CD4-positive, alpha-beta T cell treated with Interleukin-6 for 4 hours (primary cell): ENCODE results near the gene DDAH1.

ENCODE experiments used
- DNase-seq: peaks from one replicate; pipeline ENCODE4 v3.0.0-alpha.2; 2020; ENCODE audit warnings: mixed read lengths

DDAH1 gene

DNA sequence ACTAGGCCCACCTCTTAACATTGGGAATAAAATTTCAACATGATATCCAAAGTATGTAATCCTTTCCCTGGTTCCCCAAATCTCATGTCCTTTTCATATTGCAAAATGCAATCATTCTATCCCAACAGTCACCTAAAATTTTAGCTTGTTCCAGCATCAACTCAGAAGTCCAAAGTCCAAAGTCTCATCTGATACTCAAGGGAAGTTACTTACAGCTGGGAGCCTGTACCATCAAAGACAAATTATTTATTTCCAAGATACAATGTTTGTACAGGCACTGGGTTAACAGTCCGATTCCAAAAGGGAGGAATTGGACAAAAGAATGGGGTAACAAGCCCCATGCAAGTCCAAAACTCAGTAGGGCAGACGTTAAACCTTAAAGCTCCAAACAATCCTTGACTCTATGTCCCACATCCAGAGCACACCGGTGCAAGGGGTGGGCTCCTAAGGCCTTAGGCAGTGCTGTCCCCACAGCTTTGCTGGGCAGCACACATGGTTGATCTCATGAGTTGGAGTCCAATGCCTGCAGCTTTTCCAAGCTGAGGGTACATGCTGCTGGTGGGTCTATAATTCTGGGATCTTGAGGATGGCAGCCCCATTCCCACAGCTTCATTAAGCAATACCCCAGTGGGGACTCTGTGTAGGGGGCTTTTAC is 78.8 kb downstream of the DDAH1 start:
- no peak for DNase-seq

DNA sequence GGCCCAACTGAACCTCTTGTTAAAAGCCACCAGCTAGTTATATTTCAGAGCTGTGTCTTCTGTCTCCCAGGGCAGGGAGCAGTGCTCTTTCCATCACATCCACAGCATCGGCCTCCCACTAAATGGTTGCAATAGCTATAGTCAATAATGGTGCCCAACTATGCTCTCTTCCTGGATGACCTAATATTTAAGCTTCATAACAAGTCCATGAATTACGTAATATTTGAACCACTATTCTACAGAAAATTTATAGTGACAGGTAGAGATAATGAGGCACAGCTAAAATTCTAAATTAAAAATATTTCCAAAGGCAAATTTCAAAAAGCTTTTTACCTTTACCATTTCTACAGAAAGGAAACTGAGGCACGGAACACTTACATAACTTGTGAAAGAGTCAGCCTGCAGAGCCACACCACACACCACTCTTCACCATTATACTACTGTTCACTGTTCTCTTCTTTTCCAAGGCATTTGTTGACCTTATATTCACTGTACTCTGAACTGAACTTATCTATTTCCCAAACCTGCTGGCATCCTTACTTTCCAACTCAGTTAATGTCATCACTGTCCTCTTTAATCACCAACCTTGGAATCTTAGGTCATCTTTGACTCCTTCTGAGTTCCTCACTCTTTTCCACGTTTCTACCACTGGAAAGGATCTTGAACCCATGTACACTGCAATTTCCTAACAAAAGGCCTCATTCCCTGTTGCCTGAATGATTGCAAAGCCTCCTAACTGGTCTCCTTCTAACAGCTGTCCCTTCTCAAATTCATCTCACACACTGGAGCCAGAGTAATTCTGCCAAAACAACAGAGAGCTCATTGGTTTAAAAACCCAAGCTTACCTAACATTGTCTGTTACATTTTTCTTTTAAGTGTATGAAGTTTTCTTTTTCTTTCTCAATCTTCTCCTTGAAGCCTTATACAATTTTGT is 85.5 kb downstream of the DDAH1 start:
- DNase-seq: no peak

DNA sequence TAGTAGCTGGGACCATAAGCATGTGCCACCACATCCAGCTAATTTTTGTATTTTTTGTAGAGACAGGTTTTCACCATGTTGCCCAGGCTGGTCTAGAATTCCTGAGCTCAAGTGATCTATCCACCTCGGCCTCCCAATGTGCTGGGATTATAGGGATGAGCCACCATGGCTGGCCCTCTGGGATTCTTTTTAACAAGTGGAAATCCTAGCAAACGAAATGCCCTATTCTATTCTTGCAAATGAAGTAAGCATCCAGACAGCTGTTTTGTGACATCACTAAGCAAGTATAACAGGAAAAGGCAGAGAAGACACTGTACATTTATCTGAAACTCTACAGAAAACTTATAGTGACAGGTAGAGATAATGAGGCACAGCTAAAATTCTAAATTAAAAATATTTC is 86.4 kb downstream of the DDAH1 start:
- DNase-seq: no peak

DNA sequence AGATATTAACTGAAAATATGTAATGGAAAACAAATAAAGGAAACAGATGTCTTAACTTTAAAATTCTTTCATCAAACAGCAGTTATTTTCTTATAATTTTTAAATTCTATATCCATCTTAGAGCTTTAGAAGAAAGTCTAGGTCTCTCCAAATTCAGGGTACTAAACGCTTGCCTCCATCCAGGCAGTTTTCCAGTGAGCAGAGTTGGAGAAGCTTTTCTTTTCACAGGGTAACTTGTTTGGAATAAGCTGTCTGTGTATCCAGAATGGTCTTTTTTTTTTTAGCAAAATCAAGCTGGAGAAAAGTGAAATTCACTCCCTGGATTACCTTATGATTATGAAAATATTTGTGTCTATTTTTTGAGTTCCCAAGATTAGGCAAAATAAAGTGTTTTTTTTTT is 88.6 kb downstream of the DDAH1 start:
- DNase-seq: no peak

DNA sequence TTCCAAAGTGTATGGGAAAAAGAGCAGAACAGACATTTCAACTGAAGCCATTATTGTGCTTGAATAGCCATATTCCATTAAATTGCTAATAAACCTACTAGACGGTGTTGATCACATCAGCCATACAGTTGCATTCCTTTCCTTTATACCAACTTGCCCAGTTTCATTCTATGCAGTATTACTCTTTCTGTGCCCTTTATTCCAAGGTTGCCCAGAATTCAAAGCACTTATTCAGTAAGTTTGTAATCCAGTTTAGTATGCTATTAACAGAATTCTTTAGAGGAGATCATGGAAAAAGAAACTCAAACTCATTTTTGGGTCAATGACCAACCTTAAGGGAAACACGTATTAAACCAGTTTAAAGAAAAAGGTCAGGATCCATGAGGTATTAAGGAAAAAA is 89.5 kb downstream of the DDAH1 start:
- DNase-seq: no peak

DNA sequence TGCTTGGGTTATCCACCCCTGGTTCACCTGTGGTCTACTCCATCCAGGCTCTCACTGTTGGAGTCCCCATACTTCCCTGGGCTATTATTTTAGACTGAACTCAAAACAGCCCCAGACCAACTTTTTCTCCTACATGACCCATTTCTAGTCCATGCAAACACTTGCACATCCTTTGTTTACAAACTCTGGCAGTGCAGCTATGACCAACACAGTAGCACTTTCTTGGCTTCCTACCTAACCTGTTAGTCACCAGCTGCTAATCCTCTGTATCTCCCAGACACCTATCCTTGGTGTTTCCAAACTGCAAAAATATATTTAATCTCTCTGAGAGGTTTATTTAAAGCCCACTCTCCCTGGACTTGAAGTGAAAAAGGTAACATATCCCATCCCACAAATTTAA is 90.8 kb downstream of the DDAH1 start:
- DNase-seq: no peak

DNA sequence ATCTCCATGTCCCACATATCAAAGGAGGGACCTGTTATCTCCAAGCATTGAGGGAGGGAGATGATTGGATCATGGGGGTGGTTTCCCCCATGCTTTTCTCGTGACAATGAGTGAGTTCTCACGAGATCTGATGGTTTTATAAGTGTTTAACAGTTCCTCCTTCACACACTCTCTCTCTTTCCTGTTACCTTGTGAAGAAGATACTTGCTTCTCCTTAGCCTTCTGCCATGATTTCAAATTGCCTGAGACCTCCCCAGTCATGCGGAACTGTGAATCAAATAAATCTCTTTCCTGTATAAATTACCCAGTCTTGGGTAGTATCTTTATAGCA is 91.6 kb downstream of the DDAH1 start:
- no peak for DNase-seq

DNA sequence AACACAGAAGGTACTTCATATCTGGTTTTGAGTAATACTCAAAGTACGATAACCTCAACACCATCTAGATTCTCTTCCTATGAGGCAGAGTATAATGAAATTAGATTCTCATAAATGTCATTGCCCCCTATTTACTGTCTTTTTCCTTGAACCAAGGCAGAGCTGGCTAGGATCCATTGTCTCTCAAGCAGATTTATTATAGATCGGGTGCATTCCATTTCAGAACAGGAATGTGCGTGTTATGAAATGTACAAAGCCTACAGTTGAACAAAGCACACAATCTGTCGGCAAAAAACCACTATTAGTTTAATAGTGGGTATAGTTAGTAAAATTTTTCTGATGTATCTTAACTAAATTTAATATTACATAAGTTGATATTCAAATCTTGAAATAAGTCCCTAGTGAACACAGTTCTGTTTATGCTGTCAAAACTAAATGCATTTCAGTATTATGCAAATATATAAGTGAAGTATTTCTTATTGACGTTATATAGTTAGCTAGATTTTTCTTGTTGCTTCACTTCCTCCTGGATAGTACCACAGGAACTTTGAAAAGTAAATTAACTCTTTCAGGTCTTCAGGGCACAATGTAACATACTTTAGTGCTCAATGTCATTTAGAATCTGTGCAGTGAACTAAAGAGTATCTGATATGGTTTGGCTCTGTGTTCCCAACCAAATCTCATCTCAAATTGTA is 92.1 kb downstream of the DDAH1 start:
- DNase-seq: no peak

DNA sequence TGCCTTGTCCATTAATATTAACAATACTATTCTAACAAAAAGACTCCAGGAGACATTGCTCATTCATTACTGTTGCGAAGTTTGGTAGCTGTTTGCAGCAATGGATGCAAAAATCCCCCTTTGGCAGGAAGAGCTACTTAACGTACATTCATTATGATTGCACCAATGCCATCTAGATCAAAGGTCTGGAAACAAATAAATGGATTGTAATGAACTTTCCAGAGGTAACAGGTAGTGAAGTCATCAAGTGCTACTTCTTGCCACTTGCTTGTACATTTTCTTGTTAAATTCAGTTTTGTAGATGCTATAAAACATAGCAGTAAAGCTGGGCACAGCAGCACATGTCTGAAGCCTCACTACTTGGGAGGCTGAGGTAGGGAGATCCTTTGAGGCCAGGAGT is 93.9 kb downstream of the DDAH1 start:
- DNase-seq: no peak

DNA sequence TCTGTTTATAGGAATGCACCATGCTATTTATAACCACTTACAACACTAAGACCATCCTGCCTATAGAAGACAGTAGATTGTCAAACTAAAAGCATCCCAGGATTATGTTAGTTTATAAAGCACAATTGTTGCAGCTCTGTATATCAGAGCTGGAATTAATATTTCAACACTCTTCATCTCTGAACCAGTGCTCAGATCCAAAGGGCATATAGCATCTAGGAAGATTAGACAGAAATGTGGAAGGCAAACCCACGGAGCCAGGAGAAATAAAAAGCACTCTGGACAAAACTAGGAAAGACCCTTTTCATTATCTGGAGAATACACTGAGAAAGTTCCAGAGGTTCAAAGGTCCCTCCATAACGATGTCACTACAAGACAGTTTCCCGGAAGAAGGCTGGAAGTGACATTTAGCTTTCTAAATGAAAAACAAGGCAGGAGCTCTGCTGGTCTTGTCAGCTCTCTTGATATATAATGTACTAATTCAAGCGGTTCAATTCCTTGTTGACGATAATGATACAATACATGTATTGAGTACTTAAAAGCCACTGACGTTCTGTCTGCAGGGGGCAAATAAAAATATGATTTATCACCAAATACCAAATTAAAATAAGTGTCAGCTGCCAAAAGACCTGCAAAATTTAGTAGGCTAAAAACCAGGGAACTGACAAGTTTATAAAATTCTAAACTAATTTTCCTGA is 96.7 kb downstream of the DDAH1 start:
- DNase-seq: no peak

DNA sequence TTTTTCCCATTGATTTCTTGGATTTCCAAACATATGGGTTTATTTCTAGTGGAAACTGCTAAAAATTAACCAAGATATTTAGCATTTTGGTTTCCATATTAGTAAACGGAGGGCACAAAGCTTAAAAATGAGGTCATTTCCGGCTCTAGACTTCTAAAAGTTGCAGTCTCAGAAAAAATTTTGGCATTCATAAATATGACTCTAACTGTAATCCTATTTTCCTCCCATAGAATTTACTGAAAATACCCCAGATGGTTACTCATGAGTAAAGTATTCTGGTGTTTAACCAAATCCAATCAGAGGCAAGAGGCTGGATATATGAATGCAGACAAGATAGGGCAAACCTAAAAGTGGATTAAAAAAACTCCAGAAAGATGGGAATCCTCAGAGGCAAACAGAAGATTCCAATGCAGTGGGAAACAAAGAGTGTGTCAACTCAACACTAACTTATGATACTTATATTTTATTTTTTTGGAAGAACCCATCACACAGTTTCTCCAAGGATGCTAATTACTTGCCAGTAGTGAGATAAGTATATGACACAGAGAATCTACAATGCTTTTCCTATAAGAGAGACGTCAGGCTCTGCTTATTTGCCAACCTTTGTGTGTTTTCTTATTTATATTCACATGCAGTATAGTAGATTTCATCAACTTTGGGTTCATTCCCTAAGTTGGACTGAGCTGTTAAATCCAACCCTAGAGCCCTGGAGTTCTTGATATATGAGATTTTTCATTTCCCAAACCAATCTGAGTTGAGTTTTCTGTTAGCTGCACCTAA is 98.4 kb downstream of the DDAH1 start:
- no peak for DNase-seq

DNA sequence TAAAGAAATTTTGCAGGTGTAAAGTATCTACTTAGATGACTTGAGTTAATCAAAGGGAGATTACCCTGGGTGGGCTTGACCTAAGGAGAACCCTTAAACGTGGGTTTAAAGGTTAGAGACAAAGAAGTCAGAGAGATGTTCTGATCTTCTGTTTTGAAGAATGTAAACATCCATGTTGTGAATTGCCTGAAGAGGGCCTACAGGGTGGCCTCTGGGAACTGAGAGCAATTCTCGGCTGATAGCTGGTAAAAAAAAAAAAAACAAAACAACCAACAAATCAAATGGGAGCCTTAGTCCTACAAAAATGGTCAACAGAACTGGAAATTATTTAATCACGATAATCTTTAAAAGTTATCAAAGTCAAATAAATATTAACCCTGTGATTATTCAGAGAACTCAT is 99.1 kb downstream of the DDAH1 start:
- DNase-seq: no peak

DNA sequence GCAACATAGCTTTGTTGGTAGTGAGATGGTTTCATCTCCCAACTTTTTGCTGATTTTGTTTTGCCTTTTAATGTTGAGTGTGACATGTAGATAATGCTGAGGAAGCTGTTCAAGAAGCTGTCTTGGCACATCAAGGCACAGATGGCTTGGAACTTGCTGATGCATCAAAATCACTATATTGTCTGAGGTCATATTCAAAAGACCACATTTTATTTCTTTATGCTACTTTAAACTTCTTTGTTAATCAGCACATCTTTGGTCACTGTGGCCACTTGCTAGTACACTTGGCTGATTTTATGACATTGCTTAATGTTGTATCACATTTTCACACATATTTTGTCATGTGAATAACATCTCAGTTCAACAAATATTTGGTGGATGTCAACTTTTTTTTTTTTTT is 101.4 kb downstream of the DDAH1 start:
- no peak for DNase-seq

DNA sequence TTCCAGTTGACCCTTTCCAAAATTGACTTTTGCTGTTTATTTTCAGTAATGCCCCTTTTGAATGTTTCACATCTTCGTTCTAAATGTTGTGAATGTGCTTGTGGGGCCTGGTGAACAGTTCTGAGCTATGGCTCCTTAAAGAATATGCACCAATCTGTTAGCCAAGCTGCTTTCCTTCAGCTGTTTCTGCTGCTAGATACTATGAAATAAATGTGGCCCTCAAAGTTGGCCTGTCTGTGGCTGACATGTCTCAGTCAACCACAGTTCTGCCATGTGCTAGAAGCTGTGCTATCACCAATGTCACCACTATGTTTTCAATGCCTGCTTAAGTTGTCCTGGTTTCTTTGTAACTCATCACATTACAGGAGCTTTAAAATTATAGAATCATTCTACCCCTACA is 101.9 kb downstream of the DDAH1 start:
- DNase-seq: no peak

DNA sequence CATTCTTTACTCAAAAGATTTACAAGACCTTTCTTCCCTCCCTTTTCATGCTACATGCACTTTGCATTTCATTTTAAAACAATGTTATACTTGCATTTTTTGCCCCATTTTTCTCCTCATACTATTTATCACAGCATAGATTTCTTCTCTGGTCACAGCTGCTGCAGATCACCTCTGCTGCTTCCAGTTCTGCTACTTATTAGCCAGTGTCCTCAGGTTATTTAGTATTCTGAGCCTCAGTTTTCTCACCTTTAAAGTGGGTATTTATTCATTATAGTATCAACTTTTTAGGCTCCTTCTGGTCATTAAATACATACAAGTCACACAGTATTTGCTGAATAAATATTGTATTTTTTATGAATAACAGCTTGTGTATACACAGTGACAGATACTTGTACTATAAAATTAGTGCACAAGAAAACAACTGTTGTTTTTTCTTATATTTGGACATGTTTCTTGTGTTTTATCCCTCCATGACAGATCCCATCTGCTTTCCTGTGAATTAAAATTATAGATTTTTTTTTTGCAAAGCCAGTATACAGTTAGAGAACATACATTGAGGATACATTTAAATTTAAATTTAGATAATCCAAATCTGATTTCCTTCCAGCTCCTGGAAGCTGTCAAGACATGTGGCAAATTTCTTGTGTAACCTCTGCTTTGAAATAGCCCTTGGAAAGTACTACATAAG is 103.2 kb downstream of the DDAH1 start:
- DNase-seq: no peak

DNA sequence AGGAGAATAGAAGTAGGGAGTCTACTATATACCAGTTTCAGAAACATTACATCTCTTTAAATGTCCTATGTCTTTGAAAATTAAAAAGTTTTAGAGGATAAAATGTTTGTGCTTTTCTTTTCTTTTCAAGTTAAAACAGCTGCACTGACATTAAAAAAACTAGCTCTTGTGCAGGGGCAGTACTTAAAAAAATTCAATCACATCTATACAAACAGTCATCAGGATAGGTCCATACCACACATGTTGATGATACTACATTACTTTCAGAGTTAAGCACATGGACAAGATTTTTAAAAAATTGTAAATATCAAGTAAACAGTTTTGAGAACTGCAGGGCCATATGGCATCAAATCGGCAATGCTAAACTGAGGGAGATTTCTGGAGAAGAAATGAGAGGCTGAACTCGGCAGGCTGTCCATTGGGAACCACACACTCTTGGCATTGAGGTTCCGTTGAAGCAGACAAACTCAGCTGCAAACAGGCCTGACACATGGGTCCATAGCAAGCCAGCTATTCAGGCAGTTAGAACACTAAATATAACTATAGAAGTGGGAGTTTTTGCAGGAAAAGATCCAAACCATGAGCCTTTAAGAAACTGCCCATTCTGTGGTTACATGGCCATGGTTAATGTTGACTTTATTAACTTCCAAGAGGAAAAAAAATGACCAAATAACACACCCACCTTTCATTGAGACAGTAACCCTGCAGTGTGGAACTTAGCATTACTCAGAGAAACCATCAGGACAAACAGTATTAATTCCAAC is 104.0 kb downstream of the DDAH1 start:
- DNase-seq: no peak

DNA sequence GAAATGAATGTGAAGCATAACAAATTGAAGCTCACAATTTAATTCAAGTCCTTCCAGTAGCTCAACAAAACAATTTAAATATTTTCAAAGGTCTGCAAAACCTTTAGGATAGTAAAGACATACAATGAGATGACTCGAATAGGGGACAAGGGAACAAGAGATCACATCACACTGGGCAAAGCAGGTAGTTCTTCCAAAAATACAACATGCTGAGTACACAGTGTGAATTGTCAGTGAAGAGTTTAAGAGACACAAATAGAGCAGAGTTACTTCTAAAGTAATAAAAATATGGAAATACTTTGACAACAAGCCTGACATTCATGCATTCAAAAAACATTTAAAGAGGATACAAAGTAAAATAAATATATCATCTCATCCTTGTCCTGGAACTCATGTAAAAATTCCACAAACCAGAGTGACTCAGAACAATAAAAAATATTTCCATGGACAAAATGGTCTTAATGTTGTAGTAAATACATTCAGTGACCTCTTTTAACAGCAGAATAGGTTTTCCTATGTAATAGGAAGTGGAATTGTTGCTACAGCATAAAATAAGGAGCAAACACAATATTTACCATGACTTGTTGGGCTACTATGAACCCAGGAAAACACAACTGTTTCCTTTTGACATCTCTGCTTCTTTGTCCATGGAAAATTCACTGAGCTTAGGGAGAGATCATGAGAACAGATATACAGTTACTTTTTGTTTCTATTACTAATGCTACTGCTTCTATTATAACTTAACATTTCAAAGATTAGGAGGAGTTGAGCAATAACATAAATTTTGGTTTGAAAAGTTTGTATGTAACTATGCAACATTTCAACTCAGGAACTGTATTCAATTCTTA is 104.9 kb downstream of the DDAH1 start:
- DNase-seq: no peak

DNA sequence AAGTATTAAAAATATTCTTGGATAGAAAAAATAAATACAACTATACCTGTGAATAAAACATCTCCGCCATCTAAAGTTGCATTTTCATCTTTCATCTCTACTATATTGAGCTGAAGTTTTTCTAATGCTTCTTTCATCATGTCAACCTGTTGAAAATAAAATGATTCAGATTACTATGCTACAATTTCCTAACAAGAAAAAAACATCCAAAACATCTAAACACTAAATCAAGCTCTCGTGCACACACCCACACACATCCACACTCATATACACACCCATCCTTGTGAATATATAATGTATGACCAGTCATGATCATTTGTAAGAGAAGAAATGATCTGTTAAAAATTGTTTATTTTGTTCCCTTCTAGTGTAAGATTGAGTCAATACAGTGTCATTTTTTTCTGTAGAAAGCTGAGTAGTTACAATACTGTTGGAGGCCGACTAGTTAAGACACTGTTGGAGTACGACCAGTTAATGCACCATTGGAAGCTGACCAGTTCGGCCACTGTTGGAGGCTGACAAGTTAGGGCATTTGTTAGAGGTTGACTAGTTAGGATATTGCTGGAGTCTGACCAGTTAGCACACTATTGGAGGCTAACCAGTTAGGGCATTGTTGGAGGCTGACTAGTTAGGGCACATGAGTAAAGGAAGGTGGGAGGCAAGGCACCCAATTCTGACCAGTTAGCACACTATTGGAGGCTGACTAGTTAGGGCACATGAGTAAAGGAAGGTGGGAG is 106.1 kb downstream of the DDAH1 start:
- no peak for DNase-seq

DNA sequence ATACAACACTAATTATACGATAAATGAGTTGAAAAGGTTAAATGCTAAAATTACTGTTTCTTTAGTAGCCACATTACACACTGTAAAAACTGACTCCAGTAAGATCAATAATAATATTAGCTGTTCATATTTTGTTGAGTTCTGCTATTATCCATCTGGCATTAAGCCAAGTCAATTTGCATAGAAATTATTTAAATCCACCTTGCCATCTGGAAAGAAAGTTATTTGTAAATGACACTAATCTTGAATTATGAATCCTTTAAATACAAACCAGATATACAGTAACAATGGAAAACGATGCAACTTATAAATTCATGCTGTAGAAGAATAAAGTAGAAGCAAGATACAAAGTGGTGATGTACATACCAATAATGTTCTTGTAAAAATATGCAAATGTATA is 107.1 kb downstream of the DDAH1 start:
- DNase-seq: no peak
